NCI-H2171 (cell line): ENCODE measurements around the gene ADIPOR2.
"Not testable (repeated sequence)": the region's sequence is repeated elsewhere in the genome, so short reads cannot be mapped to it uniquely, and the experiment has no call there.

Source experiments
- DNase-seq: peaks from one replicate; lab custom pipeline; 2025; lab: John Stamatoyannopoulos, UW

Gene ADIPOR2

DNA sequence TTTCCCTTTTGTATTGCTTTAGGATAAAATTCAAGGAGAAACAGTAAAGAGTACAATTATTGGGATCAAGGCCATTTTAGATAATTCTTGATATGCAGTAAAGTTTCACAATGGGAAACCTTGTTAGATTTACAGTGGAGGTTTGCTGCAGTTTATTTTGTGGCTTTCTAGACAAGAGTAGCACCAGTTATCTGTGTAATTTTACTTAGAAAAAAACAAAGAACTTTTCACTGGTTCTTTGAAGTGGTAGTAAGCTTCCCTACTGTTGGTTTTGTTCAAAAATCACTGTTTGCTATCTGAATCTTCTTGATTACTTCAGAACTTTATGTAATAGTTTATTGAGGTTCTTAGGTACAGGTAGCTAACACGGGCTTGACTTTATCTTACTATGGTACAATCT is 42.0 kb downstream of the ADIPOR2 start:
- DNase-seq, result no peak

DNA sequence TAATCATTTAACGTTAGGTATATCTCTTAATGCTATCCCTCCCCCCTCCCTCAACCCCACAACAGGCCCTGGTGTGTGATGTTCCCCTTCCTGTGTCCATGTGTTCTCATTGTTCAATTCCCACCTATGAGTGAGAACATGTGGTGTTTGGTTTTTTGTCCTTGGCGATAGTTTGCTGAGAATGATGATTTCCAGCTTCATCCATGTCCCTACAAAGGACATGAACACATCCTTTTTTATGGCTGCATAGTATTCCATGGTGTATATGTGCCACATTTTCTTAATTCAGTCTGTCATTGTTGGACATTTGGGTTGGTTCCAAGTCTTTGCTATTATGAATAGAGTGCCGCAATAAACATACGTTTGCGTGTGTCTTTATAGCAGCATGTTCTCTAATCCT is 42.8 kb downstream of the ADIPOR2 start:
- DNase-seq, result not testable (repeated sequence)

DNA sequence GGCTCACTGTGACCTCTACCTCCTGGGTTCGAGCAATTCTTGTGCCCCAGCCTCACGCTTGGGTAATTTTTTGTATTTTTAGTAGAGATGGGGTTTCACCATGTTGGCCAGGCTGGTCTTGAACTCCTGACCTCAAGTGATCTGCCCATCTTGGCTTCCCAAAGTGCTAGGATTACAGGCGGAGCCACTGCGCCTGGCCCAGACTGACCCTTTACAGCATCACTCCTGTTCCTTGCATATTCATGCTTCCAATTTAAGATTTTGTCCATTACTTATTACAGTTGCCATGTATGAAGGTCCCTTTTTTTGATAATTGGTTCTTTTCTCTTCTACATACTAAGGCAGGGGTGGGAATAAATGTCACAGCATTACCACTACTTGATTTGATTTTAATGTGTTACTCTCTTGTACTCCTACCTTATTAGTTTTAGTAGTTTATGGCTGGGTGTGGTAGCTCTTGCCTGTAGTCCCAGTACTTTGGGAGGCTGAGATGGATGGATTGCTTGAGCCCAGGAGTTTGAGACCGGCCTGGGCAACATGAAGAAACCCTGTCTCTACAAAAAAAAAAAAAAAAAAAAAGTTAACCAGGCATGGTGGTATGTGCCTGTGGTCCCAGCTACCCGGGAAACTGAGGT is 46.9 kb downstream of the ADIPOR2 start:
- DNase-seq, result no peak

DNA sequence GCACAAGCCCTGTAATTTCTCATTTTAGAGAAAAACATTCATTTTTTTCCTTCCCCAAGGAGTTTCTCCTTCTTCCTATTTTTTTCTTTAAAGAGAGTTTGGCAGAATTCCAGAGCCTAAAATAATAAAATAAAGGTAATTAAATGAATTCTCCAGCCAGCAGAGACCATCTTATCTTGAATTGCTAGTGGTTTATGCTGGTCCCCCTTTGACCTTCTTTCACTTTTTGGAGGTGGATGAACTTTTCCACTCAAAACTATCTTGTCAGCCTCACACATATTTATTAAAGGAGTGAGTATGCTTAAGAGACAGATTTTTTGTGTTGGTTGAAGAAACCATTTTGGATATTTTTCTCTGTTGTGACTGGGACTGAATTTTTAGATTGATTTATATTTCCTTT is 47.6 kb downstream of the ADIPOR2 start:
- no peak for DNase-seq

DNA sequence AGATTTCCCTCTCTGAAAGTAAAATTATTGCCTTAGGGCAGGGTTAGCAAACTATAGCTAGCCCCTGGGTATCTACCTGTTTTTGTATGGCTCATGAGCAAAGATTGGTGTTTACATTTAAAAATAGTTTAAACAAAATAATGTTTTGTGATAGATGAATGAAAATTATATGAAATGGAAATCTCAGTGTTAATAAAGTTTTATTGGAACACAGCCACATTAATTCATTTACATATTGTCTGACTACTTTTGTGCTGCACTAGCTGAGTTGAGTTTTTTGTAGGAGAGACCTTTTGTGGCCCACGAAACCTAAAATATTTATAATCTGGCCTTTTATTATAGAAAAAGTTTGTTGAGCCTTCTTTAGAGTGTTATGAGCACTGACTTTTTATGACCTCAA is 48.5 kb downstream of the ADIPOR2 start:
- DNase-seq, result no peak

DNA sequence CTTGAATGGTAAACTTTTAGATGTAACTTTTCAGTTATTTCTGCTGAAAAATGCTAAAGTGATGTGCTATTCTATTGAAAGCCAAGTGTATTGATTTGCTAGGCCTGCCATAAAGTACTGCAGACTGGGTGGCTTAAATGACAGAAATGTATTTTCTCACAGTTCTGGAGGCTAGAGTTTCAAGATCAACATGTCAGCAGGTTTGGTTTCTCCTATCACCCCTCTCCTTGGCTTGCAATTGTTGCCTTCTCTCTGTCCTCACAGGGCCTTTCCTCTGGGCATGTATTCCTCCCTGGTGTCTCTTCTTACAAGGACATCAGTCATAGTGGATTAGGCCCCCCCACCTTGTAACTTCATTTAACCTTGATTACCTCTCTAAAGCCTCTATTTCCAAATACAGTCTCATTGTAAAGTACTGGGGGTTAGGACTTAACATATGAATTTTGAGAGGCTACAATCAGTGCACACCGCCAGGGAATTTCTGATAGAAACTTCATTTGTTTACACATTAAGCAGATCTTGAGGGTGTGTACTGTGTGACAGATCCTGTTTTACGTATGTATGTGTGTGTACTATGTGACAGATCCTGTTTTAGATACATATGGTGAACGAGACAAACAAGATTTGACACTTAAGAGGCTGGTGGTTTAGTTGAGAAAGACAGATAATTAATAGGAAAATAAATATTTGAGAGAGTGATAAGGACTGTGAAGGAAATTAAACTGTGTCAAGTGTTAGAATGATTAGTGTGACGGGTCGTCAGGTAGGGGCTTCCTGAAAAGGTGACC is 49.5 kb downstream of the ADIPOR2 start:
- peak; percentile 26 for DNase-seq

DNA sequence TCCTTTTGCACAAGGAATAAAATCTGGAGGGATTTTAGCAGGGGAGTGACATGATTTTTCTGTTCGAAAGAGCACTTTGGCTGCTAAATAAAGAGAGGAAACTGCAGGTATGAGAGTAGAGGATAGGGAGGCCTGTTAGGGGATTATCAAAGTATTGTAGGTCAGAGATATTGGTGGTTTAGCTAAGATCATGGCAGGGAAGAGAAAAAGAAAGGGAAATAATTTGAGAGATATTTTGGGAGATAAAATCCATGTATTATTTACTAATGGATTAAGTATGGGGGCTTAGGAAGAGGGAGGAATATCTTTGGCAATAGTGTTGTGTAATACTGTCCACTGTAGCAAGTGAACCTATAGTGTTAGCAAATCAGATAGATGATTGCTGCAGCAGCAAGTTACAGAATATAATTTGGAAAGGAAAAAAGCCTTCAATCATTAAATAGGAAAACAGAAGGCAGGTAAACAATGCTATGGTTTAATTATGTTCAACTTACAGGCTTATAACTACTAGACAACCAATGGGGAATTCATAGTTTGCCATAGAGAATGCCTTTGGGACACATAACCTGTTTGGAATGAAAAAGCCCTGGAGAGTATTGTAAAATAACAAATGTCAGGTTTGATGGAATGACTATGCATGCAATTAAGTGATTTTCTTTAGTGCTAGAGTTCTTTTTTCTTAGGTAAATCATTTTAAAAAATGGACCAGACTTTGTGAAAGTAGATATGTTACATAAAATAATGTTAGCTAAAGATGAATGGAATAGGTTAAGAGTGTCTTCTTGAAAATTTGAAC is 50.5 kb downstream of the ADIPOR2 start:
- DNase-seq, result no peak

DNA sequence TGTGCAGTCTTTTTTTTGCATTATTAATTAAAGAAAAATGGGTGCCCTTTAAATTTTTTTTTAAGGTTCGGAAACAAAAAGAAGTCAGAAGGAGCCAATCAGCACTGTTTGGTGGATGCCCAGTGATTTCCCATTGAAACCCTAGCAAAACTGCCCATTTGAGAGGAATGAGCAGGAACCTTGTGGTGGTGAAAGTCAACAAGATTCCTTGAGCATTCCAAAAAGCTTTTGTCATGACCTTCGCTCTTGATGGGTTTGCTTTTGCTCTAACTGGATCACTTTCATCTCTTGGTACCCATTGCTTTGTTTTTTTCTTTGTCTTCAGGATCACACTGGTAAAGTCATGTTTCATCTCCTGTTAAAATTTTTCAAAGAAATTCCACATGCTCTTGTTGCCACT is 54.1 kb downstream of the ADIPOR2 start:
- DNase-seq, result no peak

DNA sequence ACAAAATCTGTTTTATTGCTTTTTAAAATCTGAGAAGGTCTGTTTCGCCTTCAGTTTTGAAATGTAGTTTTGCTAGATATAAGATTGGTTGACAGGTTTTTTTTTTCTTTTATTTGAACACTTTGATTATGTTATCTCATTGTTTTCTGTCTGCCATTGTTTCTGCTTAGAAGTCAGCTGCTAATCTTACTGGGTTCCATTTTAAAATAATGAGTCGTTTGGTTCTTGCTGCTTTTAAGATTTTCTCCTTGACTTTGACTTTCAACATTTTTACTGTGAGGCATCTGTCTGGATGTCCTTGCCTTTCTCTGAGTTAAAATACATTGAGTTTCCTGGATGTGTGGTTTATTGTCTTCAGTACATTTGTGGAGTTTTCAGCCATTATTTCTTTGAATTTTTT is 56.7 kb downstream of the ADIPOR2 start:
- no peak for DNase-seq

DNA sequence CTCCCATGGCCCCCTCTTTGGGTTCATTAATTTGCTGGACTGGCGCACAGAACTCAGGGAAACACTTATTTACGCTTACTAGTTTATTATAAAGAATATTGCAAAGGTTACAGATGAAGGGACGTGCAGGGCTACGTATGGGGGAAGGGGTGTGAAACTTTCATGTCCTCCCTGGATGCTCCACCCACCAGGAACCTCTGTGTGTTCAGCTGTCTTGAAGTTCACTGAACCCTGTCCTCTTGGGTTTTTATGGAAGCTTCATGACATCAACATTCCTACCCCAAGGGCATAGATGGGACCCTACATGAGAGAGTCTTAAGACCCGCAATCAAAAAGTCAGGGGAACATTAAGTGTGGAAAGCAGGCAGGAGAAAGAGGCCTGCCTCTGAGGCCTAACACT is 58.1 kb downstream of the ADIPOR2 start:
- DNase-seq, result no peak

DNA sequence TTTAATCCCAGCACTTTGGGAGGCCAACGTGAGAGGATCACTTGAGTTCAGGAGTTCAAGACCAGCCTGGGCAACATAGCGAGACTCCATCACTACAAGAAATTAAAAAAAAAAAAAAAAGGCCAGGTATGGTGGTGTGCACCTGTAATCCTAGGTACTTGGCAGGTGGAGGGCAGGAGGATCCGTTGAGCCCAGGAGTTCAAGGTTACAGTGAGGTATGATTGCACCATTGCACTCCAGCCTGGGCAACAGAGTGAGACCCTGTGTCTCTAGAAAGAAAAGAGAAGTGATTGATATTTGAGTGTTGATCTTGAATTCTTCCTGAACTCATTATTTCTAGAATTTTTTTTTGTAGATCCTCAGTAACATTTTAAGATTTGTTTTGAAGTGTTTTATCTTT is 59.4 kb downstream of the ADIPOR2 start:
- DNase-seq, result no peak

DNA sequence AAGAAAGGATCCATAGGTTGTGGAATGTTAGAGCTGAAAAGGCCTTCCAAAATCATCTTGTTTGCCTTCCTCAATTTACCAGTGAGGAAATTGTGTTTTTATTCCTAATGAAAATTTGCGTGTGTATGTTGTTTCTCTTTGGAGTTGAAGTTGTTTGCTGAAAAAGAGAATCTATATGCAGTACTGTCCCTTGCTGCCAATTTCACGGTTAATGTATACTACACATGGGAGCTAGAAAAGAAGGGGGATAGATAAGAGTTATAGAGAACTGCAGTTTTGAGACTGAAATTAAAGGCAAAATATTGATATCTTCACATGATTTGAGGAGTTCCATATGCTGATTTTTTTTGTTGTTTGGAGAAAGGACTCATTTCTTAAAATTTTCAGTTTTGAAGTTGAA is 67.5 kb downstream of the ADIPOR2 start:
- no peak for DNase-seq

DNA sequence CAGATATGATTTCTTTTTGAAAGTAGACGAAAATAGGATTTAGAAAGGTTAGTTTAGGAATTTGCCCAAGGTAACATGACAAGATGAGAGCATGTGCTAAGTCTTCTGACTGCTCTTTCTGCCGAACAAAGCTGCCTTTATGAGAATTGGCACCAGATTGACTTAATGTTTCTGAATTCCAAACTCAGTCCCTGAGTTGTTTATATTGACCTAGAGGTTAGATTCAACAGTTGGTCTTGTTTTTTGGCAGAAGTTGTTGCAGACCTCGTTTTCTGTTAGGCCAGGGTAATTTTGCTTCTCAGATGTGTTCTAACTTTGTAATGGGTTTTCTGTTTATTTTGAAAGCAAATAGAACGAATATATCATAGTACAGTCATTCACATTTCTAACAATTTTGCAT is 68.0 kb downstream of the ADIPOR2 start:
- DNase-seq, result no peak

DNA sequence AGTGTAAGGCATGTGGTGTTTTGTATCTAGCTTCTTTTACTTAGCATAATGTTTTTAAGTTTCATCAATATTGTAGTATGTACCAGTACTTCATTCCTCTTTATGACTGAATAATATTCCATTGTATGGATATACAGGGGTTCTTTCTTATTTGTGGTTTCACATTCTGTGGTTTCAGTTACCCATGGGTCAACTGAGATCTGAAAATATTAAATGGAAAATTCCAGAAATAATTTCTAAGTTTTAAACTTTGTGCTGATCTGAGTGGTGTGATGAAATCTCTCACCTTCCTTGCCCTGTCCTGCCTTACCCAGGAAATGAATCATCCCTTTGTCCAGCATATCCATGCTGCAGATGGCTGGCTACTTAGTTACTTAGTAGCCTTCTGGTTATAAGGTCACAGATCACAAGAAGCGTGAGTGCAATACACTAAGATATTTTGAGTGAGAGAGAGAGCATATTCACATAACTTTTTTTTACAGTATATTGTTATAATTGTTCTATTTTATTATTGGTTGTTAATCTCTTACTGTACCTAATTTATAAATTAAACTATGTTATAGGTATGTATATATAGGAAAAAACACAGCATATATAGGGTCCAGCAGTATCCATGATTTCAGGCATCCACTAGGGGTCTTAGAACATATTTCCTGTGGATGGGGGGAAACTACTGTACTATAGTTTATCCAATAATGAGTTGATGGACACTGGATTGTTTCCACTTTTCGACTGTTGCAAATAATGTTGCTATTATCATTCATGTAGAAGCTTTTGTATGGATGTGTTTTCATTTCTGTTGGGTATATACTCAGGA is 69.9 kb downstream of the ADIPOR2 start:
- DNase-seq, result no peak

DNA sequence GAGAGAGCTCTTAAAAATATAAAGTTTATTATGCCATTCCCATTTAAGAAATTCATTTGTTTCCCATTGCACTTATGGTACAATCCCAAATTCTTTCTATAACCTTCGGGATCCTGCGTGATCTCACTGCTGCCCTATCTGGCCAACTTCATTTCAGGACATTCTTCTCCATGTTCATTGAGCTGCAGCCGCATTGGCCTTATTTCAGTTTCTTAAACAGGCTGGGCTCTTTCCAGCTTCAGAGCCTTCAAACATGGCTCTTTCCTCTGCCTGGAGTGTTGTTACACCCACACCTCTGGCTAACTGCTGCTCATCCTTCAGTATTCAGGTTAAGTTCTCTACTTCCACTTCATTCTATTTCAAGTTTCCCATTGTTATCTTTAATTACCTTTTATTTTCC is 71.0 kb downstream of the ADIPOR2 start:
- DNase-seq, result no peak

DNA sequence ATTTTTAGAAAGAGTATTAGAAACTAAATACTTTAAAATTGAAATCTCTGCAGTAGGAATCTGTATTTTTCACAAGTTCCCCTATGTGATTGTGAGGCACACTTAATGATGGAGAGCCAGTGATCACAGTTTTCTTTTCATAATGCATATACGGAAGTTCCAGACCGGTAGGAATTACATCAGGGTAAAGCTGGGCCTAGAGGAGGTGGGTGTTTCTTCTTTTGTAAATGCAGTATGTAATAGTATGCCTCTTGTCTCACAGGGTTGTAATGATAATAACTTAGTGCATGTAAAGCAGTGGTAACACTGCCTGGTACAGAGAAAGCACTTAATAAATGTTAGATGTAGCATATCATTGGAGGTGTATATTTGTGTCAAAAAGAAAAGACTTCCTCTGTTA is 72.3 kb downstream of the ADIPOR2 start:
- no peak for DNase-seq

DNA sequence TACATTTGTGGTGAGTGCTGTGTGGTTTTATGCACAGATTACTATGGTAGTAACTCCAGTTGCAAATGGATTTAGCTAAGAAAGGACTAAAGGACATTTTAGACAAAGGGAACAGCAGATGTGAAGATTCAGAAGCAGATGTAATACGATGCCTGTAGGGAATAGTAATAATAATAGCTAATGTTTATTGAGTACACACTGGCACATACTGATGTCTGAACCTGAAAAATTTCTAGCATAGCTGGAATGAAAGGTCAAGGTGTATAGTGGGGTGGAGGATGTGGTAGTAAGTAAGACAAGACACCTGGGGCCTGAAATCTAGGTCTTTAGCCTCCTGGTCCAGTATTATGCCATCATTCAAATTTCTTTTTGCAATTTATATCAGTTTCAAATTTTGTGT is 75.2 kb downstream of the ADIPOR2 start:
- DNase-seq, result no peak

DNA sequence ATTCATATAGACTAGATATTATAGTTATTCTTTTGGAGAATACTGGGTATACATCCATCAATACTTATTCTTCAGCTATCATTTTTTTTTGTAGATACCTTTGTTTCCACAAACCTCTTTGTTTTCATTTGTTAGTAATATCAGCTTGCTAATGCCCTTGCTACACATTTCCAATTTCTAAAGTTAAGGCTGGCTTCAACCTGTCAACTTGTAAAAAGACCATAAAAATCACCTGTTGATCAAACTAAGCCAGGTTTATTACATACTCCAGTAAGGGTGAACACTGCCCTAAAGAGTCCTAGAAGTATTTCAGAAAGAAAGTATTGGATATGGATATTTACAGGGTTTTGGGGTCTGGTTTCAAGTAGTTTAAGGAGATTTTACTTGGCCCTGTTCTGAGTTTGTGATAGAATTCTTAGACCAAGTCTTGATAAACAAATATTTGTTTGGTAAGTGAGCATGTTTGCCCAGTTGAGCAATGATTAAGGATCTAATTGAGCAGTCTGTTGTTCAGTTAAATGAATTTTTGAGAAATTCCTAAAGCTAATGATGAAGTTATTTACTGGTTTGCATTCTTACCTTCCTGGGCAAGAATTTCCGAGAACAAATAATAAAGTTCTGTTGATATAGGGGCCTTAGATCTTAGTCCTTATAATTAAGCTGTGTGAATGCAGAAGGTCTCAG is 76.7 kb downstream of the ADIPOR2 start:
- no peak for DNase-seq

DNA sequence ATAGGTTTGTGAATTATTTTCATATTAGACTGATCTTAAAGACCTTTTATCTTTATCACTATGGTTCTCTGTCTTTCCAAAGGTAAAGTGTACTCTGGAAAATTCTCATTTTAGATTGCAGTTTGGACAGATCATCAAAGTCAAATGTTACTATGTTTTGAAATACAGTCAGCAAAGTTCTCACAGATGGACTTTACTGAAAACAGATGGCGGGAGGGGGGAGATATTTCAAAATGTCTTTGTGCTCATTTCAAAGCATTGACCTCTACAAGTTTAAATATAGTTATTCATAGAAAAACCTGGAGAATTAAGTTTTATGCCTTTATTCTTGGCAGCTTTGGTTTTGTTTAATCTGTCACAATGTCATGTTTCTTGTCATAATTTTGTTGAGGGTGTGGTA is 77.7 kb downstream of the ADIPOR2 start:
- peak; percentile 68 for DNase-seq

DNA sequence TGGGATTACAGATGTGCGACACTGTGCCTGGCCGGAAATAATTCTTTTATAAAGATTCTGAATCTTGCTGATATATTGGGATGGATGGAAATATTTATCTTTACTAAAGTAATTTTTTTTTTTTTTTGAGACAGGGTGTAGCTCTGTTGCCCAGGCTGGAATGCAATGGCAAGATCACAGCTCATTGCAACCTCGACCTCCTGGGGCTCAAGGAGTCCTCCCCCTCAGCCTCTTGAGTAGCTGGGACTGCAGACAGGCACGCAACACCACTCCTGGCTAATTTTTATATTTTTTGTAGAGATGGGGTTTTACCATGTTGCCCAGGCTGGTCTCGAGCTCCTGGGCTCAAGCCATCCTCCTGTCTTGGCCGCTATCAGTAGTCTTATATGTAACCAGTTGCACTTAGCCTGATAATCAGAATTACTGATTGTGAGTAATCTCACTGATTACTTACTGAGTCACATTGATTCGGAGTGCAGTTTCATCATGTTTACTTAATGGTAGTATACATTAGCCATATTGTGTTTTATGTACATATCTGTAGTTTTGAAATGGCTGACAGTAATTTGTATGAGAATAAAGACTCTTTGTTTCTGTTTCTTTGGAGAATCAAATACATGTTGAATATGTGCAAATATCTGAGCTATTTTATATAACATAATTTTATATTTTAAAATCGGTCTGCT is 79.1 kb downstream of the ADIPOR2 start:
- DNase-seq, result no peak
